Midbrain (tissue), 1 donor: ENCODE results near the gene PREX1.
"Not testable (repeated sequence)": the region's sequence is repeated elsewhere in the genome, so short reads cannot be mapped to it uniquely, and the experiment has no call there.

Experiments
- DNase-seq: peaks from one replicate; lab custom pipeline; 2025; lab: John Stamatoyannopoulos, UW

The PREX1 gene

DNA sequence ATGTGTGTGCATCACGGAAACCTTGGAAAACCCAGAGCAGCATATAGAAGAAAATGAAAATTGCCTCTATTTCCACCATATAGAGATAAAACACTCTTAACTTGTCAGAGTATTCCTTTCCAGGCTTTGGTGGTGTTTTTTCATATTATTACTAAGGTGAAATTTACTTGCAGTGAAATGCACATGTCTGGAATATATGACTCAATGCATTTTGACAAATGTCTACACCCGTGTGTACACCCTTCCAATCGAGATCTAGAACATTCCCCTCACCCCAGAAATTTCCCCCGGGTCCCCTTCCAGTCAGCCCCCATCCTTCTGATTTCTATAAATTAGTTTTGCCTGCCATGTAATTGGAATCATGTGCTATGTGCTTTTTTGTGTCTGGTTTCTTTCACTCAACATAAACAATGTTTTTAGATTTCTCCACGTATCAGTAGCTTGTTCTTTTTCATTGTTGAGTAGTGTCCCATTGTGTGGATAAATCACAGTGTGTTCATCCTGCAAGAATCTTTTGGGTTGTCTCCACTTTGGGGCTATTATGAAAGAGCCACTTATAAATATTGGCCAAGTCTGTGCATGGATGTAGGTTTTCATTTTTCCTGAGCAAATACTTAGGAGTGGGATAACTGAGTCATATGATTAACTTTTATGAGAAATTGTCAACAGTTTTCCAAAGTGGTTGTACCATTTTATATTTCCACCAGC lies 19.9 kb upstream of the PREX1 start:
- DNase-seq = no peak

GRCh38 chr20:48846516-48847492 lies 19.0 kb upstream of the PREX1 start:
- peak; percentile 28 for DNase-seq

GRCh38 chr20:48845721-48846306 lies 18.0 kb upstream of the PREX1 start:
- no peak for DNase-seq

- no peak for DNase-seq
Observed at GRCh38 chr20:48844996-48845395, 17.2 kb upstream of the PREX1 start.

GRCh38 chr20:48843896-48844295 lies 16.1 kb upstream of the PREX1 start:
- not testable (repeated sequence) for DNase-seq

GRCh38 chr20:48843057-48843806 lies 15.4 kb upstream of the PREX1 start:
- DNase-seq = no peak

DNA sequence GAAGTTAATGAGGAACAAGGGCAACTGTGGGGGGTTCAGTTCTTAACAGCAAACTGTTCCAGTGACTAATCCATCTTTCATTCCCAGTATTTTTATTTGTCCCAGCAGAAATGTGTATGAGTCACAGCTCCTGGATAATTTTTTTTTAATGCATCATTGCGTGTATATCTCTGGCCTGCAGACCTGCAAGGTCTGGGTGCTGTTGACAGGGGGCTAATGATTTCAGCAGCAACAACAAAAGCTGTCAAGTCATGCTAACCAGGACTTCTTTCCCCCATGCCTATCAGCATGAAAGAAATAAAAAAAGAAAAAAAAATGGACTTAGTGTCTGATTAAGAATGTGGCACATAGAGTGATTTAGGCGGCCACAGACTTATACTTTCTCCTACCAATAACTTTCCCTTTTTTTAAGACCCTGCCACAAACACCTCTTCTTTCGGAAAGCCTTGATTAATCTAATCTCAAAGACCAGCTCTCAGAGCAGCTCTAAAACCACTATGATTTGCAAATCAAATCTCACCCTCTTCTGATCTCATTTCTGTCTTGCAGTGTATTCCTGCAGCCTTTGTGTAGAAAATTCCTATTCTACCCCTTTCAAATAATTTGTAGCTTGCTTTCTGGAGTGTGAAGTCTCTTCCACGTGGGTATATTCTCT lies 14.2 kb upstream of the PREX1 start:
- no peak for DNase-seq

DNA sequence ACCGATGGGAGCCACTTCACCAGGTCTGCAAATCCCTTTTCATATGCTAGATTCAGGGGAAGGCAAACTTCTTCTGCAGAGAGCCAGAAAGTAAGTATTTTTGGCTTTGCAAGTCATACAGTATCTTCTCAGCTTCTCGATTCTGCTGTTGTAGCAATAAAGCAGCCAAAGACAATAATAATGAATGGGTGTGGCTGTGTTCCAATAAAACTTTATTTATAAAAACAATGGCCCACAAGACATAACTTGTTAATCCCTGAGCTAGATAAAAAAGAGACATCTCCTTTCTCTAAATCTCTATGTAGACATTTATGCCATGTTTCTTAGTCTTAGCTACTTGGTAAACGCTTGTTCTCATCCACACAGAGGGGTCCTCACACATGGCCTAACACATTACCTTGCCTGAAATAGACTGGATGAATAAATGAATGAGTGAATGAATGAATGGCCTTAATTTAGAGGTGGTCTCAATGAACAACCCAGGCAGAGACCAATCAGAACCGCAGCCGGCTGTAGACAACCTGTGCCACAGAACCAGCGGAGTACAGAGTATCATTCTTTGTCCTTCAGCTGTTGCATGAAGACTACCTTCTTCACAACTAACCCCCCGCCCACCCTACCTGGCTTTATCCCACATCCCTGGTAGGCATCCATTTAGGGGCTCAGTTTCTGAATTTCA lies 13.5 kb upstream of the PREX1 start:
- DNase-seq = no peak

GRCh38 chr20:48839154-48839917 lies 11.5 kb upstream of the PREX1 start:
- no peak for DNase-seq

GRCh38 chr20:48837014-48837413 lies 9.2 kb upstream of the PREX1 start:
- no peak for DNase-seq

GRCh38 chr20:48835390-48835789 lies 7.6 kb upstream of the PREX1 start:
- DNase-seq = no peak

DNA sequence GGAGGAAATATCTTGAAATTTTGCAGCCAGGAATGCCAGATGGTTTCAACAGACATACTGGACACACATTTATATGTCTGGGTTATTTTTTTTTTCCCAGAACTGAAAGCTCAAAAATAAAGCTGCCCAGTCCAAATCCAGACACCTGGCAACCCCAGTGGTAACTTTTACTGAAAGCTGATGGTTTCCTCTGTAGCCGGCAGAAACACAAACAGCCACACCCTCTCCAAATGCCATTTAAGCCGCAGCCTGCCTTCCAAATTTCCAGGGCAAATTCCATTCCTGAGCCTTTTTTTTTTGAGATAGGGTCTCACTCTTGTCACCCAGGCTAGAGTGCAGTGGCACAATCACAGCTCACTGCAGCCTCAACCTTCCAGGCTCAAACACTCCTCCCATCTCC lies 6.5 kb upstream of the PREX1 start:
- no peak for DNase-seq

DNA sequence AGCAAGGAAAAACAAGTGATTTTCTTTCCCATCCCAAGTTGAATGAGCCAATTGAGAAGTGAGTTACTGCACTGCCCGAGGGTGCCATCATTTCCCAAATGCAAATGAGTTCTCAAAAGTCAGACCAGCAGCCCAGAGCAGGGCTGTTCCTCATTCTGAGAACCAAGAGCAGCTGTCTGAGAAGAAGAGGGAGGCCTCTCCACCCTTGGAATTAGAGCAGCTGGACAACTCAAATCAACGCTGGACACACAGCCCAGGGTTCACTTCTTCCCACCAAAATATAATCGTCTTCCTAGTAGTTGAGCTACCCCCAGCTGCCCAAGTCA lies 4.6 kb upstream of the PREX1 start:
- DNase-seq = no peak

GRCh38 chr20:48831718-48832404 lies 4.1 kb upstream of the PREX1 start:
- peak; percentile 14 for DNase-seq

GRCh38 chr20:48830826-48831318 lies 3.1 kb upstream of the PREX1 start:
- no peak for DNase-seq

GRCh38 chr20:48829940-48830339 lies 2.1 kb upstream of the PREX1 start:
- DNase-seq = no peak

DNA sequence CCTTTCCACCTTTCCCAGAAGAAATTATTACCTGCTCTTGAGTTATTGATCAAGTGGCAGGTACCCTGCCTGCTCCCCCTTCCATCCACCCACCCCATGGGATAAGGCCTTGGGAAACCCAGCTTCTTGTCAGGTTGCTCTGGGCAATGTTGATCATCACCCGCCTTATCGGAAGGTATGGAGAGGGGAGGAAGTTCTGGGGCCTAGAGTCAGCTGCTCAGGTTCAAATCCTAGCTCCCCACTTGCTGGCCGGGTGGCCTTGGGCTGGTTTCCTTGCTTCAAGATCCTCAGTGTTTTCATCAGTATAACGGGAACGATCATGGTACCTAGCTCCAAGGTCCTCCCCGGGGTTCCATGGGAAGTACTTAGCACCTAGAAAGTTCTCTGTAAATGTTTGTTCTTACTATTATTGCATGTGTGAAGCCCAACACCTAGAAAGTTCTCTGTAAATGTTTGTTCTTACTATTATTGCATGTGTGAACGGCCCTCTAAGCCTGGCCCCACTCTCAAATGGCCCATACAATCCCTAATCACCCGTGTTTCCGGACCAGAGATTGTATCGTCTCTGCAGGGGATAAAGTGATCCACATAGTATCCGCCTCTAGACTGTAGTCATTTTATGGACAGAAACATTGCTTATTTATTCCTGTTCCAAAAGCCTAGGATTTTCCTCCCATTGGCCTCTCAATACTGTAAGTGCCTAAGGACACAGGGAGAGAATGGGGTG lies 1.1 kb upstream of the PREX1 start:
- DNase-seq = no peak

GRCh38 chr20:48826883-48827771 lies 672 bp downstream of the PREX1 start:
- DNase-seq = peak; percentile 31
